ENCODE results near the gene PSMD14.

The PSMD14 gene

GRCh38 chr2:161426455-161426921 is 118.3 kb downstream of the PSMD14 start:
- Histone ChIP-seq H3K9ac (ENCODE audit: insufficient read length, low read depth) (no peak overlapping the region), H3K36me3 (ENCODE audit: insufficient read depth, insufficient read length, low read length) (no peaks in the 10 kb centered on the region), H3K4me1 (ENCODE audit: insufficient read depth, insufficient read length) (no peaks in the 10 kb centered on the region), H3K4me3 (ENCODE audit: insufficient read length, low read depth) (no peak overlapping the region), H3K9me3 (ENCODE audit: insufficient read depth, low read length) (no peaks in the 10 kb centered on the region), H3K27me3 (ENCODE audit: insufficient read depth, insufficient read length) (no peaks in the 10 kb centered on the region)
- DNase-seq (ENCODE audit: low read depth, low spot score) = no peak
- TF ChIP-seq SUZ12 (IDR thresholded peaks at IDR 0.05; ENCODE audit: extremely low read depth, insufficient read depth, insufficient read length) (no peak), ZNF274 (IDR thresholded peaks at IDR 0.05; ENCODE audit: low read depth, low read length) (no peak), YY1 (IDR thresholded peaks at IDR 0.05; ENCODE audit: insufficient read depth, insufficient read length) (no peak)

GRCh38 chr2:161426922-161427663 is 118.9 kb downstream of the PSMD14 start:
- Histone ChIP-seq H3K27me3 (ENCODE audit: insufficient read depth, insufficient read length) (no peaks in the 10 kb centered on the region), H3K9me3 (ENCODE audit: insufficient read depth, low read length) (no peaks in the 10 kb centered on the region), H3K36me3 (ENCODE audit: insufficient read depth, insufficient read length, low read length) (no peaks in the 10 kb centered on the region), H3K4me3 (ENCODE audit: insufficient read length, low read depth) (no peak overlapping the region), H3K9ac (ENCODE audit: insufficient read length, low read depth) (no peak overlapping the region), H3K4me1 (ENCODE audit: insufficient read depth, insufficient read length) (no peaks in the 10 kb centered on the region)
- TF ChIP-seq ZNF274 (IDR thresholded peaks at IDR 0.05; ENCODE audit: low read depth, low read length) (no peak), SUZ12 (IDR thresholded peaks at IDR 0.05; ENCODE audit: extremely low read depth, insufficient read depth, insufficient read length) (no peak), YY1 (IDR thresholded peaks at IDR 0.05; ENCODE audit: insufficient read depth, insufficient read length) (no peak)
- no peak for DNase-seq (ENCODE audit: low read depth, low spot score)

GRCh38 chr2:161427664-161428587 is 119.7 kb downstream of the PSMD14 start:
- Histone ChIP-seq H3K36me3 (ENCODE audit: insufficient read depth, insufficient read length, low read length) (no peaks in the 10 kb centered on the region), H3K27me3 (ENCODE audit: insufficient read depth, insufficient read length) (no peaks in the 10 kb centered on the region), H3K4me3 (ENCODE audit: insufficient read length, low read depth) (no peak overlapping the region), H3K4me1 (ENCODE audit: insufficient read depth, insufficient read length) (no peaks in the 10 kb centered on the region), H3K9me3 (ENCODE audit: insufficient read depth, low read length) (no peaks in the 10 kb centered on the region), H3K9ac (ENCODE audit: insufficient read length, low read depth) (no peak overlapping the region)
- TF ChIP-seq SUZ12 (IDR thresholded peaks at IDR 0.05; ENCODE audit: extremely low read depth, insufficient read depth, insufficient read length) (no peak), YY1 (IDR thresholded peaks at IDR 0.05; ENCODE audit: insufficient read depth, insufficient read length) (no peak), ZNF274 (IDR thresholded peaks at IDR 0.05; ENCODE audit: low read depth, low read length) (no peak)
- no peak for DNase-seq (ENCODE audit: low read depth, low spot score)

GRCh38 chr2:161430386-161430785 is 122.2 kb downstream of the PSMD14 start:
- no peaks in the 10 kb centered on the region for H3K36me3 ChIP-seq (ENCODE audit: insufficient read depth, insufficient read length, low read length)
- H3K4me1 ChIP-seq (ENCODE audit: insufficient read depth, insufficient read length) = no peaks in the 10 kb centered on the region
- no peak for DNase-seq (ENCODE audit: low read depth, low spot score)
- no peak overlapping the region for H3K4me3 ChIP-seq (ENCODE audit: insufficient read length, low read depth)
- H3K9ac ChIP-seq (ENCODE audit: insufficient read length, low read depth) = no peak overlapping the region
- H3K27me3 ChIP-seq (ENCODE audit: insufficient read depth, insufficient read length) = no peaks in the 10 kb centered on the region
- no peaks in the 10 kb centered on the region for H3K9me3 ChIP-seq (ENCODE audit: insufficient read depth, low read length)
- TF ChIP-seq SUZ12 (IDR thresholded peaks at IDR 0.05; ENCODE audit: extremely low read depth, insufficient read depth, insufficient read length) (no peak), ZNF274 (IDR thresholded peaks at IDR 0.05; ENCODE audit: low read depth, low read length) (no peak), YY1 (IDR thresholded peaks at IDR 0.05; ENCODE audit: insufficient read depth, insufficient read length) (no peak)

- no peaks in the 10 kb centered on the region for H3K27me3 ChIP-seq (ENCODE audit: insufficient read depth, insufficient read length)
These were observed 123.9 kb downstream of the PSMD14 start for GRCh38 chr2:161432107-161432506.

GRCh38 chr2:161434118-161434517 is 125.9 kb downstream of the PSMD14 start:
- H3K36me3 ChIP-seq (ENCODE audit: insufficient read depth, insufficient read length, low read length) = no peaks in the 10 kb centered on the region
- H3K4me3 ChIP-seq (ENCODE audit: insufficient read length, low read depth) = no peak overlapping the region
- H3K4me1 ChIP-seq (ENCODE audit: insufficient read depth, insufficient read length) = no peaks in the 10 kb centered on the region
- no peaks in the 10 kb centered on the region for H3K27me3 ChIP-seq (ENCODE audit: insufficient read depth, insufficient read length)
- no peak overlapping the region for H3K9ac ChIP-seq (ENCODE audit: insufficient read length, low read depth)
- no peaks in the 10 kb centered on the region for H3K9me3 ChIP-seq (ENCODE audit: insufficient read depth, low read length)
- TF ChIP-seq ZNF274 (IDR thresholded peaks at IDR 0.05; ENCODE audit: low read depth, low read length) (no peak), SUZ12 (IDR thresholded peaks at IDR 0.05; ENCODE audit: extremely low read depth, insufficient read depth, insufficient read length) (no peak), YY1 (IDR thresholded peaks at IDR 0.05; ENCODE audit: insufficient read depth, insufficient read length) (no peak)
- DNase-seq (ENCODE audit: low read depth, low spot score) = no peak

More at GRCh38 chr2:161432107-161432506, 123.9 kb downstream of the PSMD14 start:
- Histone ChIP-seq H3K36me3 (ENCODE audit: insufficient read depth, insufficient read length, low read length) (no peaks in the 10 kb centered on the region), H3K9me3 (ENCODE audit: insufficient read depth, low read length) (no peaks in the 10 kb centered on the region), H3K9ac (ENCODE audit: insufficient read length, low read depth) (no peak overlapping the region), H3K4me3 (ENCODE audit: insufficient read length, low read depth) (no peak overlapping the region), H3K4me1 (ENCODE audit: insufficient read depth, insufficient read length) (no peaks in the 10 kb centered on the region)
- TF ChIP-seq YY1 (IDR thresholded peaks at IDR 0.05; ENCODE audit: insufficient read depth, insufficient read length) = no peak
- no peak for TF ChIP-seq SUZ12 (IDR thresholded peaks at IDR 0.05; ENCODE audit: extremely low read depth, insufficient read depth, insufficient read length)
- no peak for TF ChIP-seq ZNF274 (IDR thresholded peaks at IDR 0.05; ENCODE audit: low read depth, low read length)
- no peak for DNase-seq (ENCODE audit: low read depth, low spot score)

- TF ChIP-seq SUZ12 (IDR thresholded peaks at IDR 0.05; ENCODE audit: extremely low read depth, insufficient read depth, insufficient read length) (no peak), ZNF274 (IDR thresholded peaks at IDR 0.05; ENCODE audit: low read depth, low read length) (no peak), YY1 (IDR thresholded peaks at IDR 0.05; ENCODE audit: insufficient read depth, insufficient read length) (no peak)
- no peaks in the 10 kb centered on the region for H3K9me3 ChIP-seq (ENCODE audit: insufficient read depth, low read length)
- no peak overlapping the region for H3K9ac ChIP-seq (ENCODE audit: insufficient read length, low read depth)
These were observed 128.2 kb downstream of the PSMD14 start for GRCh38 chr2:161436411-161436810.

More at GRCh38 chr2:161436411-161436810, 128.2 kb downstream of the PSMD14 start:
- H3K36me3 ChIP-seq (ENCODE audit: insufficient read depth, insufficient read length, low read length) = no peaks in the 10 kb centered on the region
- H3K4me1 ChIP-seq (ENCODE audit: insufficient read depth, insufficient read length) = no peaks in the 10 kb centered on the region
- H3K27me3 ChIP-seq (ENCODE audit: insufficient read depth, insufficient read length) = no peaks in the 10 kb centered on the region
- no peak overlapping the region for H3K4me3 ChIP-seq (ENCODE audit: insufficient read length, low read depth)
- DNase-seq (ENCODE audit: low read depth, low spot score) = no peak

Data from NT2/D1 (cell line).